AG09319 (cell line): ENCODE data around the gene SCGN.
"Not testable (repeated sequence)": the region's sequence is repeated elsewhere in the genome, so short reads cannot be mapped to it uniquely, and the experiment has no call there.

Experiments used
- DNase-seq: peaks from one replicate; pipeline ENCODE4 v3.0.0-alpha.2; 2010; ENCODE audit warnings: low read depth; ENCODE audit errors: extremely low read depth
- TF ChIP-seq, protein P1 (sequence below): IDR thresholded peaks from 2 replicates; pipeline ENCODE4 v1.5.1; 2011; ENCODE audit warnings: low read depth, mild to moderate bottlenecking, inconsistent platforms, low read length, moderate library complexity

The SCGN gene

DNA sequence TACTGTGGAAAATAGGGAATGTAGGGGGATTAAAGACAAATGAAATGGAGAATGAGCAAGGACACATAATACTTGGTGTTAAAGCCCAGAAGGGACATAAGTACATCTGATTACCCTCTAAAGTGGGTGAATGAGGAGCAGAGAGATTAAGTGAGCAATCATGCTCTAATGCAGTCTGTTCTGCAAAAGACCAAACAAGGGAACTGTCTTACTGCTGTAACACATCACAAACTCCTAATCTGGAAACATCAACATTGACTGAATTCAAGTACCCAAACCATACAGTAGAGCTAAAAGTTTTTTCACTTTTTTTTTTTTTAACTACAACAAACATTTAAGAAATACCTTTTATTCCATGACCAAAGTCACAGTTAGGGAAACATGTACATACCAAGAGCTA lies 83.2 kb downstream of the SCGN start:
- TF ChIP-seq, protein P1, sequence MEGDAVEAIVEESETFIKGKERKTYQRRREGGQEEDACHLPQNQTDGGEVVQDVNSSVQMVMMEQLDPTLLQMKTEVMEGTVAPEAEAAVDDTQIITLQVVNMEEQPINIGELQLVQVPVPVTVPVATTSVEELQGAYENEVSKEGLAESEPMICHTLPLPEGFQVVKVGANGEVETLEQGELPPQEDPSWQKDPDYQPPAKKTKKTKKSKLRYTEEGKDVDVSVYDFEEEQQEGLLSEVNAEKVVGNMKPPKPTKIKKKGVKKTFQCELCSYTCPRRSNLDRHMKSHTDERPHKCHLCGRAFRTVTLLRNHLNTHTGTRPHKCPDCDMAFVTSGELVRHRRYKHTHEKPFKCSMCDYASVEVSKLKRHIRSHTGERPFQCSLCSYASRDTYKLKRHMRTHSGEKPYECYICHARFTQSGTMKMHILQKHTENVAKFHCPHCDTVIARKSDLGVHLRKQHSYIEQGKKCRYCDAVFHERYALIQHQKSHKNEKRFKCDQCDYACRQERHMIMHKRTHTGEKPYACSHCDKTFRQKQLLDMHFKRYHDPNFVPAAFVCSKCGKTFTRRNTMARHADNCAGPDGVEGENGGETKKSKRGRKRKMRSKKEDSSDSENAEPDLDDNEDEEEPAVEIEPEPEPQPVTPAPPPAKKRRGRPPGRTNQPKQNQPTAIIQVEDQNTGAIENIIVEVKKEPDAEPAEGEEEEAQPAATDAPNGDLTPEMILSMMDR, result no peak
- no peak for DNase-seq

DNA sequence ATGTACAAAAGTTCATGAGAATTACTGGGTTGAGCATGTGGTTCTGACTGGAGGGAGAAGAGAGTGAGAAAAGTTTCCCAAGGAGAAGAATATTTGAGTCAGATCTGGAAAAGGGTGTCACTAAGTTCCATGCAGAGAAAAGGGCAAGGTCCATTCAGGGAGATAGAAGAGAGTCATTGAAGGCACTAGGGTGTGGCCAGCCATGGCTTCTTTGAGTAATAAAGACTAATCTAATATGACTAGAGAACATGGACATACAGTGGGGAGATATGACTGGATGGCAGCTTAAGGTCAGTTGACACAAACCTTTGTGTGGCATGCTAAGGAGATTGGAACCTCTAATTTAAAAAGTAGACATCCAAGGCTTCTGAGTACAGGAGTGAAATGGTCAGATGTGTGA lies 91.9 kb downstream of the SCGN start:
- TF ChIP-seq, protein P1, result no peak
- no peak for DNase-seq

DNA sequence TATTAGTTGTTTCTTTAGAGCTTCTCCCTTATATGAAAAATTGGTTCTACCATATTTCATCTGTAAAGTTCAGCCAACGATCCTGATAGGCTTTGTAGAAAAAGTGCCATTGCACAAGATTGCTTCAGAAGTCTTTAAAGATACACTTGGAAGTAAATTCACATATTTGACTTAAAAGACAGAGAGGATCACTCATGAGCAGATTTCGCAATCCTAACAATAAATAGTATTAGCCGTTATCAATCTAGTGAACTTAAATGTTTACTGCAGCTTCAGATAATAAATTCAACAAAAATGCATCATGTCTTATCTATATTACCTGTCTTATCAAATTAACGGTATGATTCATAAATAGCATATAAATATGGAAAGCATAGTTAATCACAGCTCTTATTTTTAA lies 93.8 kb downstream of the SCGN start:
- TF ChIP-seq, protein P1, result no peak
- DNase-seq, result no peak

DNA sequence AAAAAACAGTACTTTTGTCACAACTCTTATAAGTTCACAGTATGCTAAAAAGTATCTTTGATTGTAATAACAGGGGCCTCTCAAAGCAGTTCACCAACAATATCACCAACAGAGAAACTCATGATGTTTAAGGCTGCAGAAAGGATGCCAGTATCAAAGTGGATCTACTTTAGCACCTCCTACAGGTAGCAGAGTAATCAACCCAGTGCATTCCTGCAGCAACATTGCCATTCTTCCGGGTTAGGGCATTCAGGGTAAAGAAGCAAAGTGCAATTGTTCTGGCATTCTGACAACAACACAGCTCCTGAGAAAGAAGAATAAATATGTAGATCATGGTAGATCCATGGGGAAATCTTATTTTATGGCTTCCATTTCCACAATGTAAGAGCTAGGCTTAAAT lies 95.0 kb downstream of the SCGN start:
- no peak for DNase-seq
- TF ChIP-seq, protein P1, result no peak

DNA sequence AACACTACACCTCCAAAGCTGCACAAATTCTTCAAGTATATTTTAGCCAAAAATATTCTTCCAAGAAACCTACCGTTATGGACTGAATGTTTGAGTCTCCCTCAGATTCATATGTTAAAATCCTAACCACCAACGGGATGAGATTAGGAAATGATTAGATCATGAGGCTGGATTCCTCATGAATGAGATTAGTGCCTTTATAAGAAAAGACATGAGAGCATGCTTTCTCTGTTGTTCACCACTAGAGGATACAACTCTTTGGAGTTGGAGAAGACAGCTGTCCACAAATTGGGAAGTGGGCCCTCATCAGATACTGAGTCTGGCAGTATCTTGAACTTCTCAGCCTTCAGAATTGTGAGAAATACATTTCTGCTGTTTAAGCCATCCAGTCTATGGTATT lies 95.5 kb downstream of the SCGN start:
- DNase-seq, result no peak
- TF ChIP-seq, protein P1, result no peak

DNA sequence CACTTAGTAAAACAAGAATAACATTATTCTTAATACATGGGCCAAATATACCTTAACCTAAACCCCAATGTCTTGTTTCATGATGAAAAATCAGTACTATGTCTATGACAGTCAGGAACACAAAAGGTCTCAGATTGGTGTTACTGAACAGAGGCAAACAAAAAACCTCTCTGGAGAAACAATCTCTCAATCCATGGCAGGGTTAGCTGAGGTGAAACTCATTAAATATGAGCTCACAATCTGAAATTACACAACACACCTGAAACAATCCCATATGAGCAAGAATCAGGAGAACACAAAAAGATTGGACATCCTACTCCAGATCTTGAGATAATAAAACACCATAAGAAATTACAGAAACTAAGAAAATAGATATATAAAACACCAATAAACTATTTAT lies 96.0 kb downstream of the SCGN start:
- TF ChIP-seq, protein P1, result no peak
- DNase-seq, result no peak

DNA sequence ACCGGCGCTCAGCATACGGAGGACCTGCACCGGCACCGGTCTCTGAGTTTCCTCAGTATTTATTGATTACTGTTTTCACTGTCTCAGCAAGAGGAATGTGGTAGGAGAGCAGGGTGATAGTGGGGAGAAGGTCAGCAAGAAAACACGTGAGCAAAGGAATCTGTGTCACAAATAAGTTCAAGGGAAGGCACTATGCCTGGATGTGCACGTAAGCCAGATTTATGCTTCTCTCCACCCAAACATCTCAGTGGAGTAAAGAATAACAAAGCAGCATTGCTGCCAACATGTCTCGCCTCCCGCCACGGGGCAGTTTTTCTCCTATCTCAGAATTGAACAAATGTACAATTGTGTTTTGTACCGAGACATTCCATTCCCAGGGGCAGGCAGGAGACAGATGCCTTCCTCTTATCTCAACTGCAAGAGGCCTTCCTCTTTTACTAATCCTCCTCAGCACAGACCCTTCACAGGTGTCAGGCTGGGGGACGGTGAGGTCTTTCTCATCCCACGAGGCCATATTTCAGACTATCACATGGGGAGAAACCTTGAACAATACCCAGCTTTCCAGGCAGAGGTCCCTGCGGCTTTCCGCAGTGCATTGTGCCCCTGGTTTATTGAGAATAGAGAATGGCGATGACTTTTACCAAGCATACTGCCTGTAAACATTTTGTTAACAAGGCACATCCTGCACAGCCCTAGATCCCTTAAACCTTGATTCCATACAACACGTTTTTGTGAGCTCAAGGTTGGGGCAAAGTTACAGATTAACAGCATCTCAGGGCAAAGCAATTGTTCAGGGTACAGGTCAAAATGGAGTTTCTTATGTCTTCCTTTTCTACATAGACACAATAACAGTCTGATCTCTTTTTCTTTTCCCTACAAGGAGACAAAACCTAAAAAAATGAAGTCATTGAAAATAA lies 96.8 kb downstream of the SCGN start:
- DNase-seq, result not testable (repeated sequence)

DNA sequence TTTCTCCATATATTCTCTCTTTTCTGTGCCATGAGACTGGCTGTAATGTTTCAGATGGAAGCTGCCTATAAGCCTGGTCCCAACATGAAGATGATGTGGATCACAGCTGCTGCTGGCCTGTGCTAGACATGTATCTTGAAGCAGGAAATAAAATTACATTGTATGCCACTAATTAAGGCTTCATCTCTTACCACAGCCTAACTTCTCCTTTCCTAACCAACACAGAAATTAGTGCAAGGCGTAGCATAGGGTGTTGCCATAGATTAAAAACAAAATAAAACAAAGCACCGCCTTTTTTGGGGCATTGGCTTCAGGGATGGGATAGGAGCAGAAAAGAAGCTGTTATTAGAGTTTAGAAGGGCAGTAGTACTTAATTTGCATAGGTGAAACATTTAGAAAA lies 97.8 kb downstream of the SCGN start:
- TF ChIP-seq, protein P1, result no peak
- no peak for DNase-seq
